Naive B cell (primary cell): ENCODE data around the gene COL9A1. TPM values are rescaled to one million over a fixed set of nuclear protein-coding genes. Genes with fewer than 3 reads are reported as not detected.

ENCODE experiments used
- ATAC-seq, 2 donors: fragments of 150-1000 bp; cut with Tn5 transposase; 2 replicates each; pipeline ENCODE4 v1.10.0; 2021; ENCODE audit warnings: low read depth in 2 of 2, mild to moderate bottlenecking in 2 of 2, moderate library complexity in 2 of 2
- DNase-seq: peaks from one replicate; pipeline ENCODE4 v3.0.0; 2022
- H3K27ac Mint-ChIP-seq, 6 donors: one replicate each; pipeline ENCODE4 v1.8.0; 2020 to 2022; ENCODE audit warnings: mild to moderate bottlenecking in 6 of 6, mixed read lengths in 6 of 6, moderate library complexity in 5 of 6, inconsistent platforms in 2 of 6
- H3K27me3 Mint-ChIP-seq, 3 donors: one replicate each; pipeline ENCODE4 v1.8.0; 2021 to 2022; ENCODE audit warnings: mixed read lengths in 3 of 3, mild to moderate bottlenecking in 1 of 3
- H3K36me3 Mint-ChIP-seq, 2 donors: one replicate each; pipeline ENCODE4 v1.8.0; 2020 to 2022; ENCODE audit warnings: mixed read lengths in 2 of 2, inconsistent platforms in 1 of 2, mild to moderate bottlenecking in 1 of 2
- H3K4me1 Mint-ChIP-seq, 3 donors: one replicate each; pipeline ENCODE4 v1.8.0; 2020 to 2022; ENCODE audit warnings: mixed read lengths in 3 of 3, inconsistent platforms in 1 of 3, mild to moderate bottlenecking in 1 of 3, moderate library complexity in 1 of 3
- H3K4me3 Mint-ChIP-seq, 8 donors: one replicate each; pipeline ENCODE4 v1.8.0; 2020 to 2022; ENCODE audit warnings: mild to moderate bottlenecking in 8 of 8, mixed read lengths in 8 of 8, moderate library complexity in 8 of 8, inconsistent platforms in 2 of 8
- H3K9me3 Mint-ChIP-seq, 7 donors: one replicate each; pipeline ENCODE4 v1.8.0; 2020 to 2022; ENCODE audit warnings: mixed read lengths in 7 of 7, mild to moderate bottlenecking in 5 of 7, inconsistent platforms in 2 of 7, moderate library complexity in 1 of 7
- polyA plus RNA-seq, 6 donors: library from polyadenylated mRNA; unstranded; fragments of 300-500 nt; fragmentation: Illumina TruSeq; gene quantifications; one replicate each; pipeline ENCODE4 v1.2.3, GENCODE V29; 2021; ENCODE audit warnings: low read depth in 6 of 6

COL9A1 gene
- polyA plus RNA-seq, 6 donors from 2014 or later = 0.12 TPM; not detected in 5

- no peaks in the 10 kb centered on the region for H3K27me3 Mint-ChIP-seq
- H3K36me3 Mint-ChIP-seq = no peaks in the 10 kb centered on the region
- no peaks in the 10 kb centered on the region for H3K9me3 Mint-ChIP-seq
- no peak for DNase-seq
- no peak overlapping the region for H3K4me3 Mint-ChIP-seq
- H3K4me1 Mint-ChIP-seq = no peaks in the 10 kb centered on the region
- ATAC-seq = no peak
- H3K27ac Mint-ChIP-seq = peak overlapping the region in 1 of 6 donors; percentile 6
Observed at GRCh38 chr6:70215460-70216108, 87.3 kb downstream of the COL9A1 start.

GRCh38 chr6:70210462-70210861 lies 92.4 kb downstream of the COL9A1 start:
- ATAC-seq = no peak
- Mint-ChIP-seq H3K27me3 (no peaks in the 10 kb centered on the region), H3K27ac (no peak overlapping the region), H3K9me3 (no peaks in the 10 kb centered on the region), H3K4me1 (no peaks in the 10 kb centered on the region), H3K36me3 (peaks cover 6 to 7% of the 10 kb centered on the region in 2 donors), H3K4me3 (no peak overlapping the region)
- no peak for DNase-seq

DNA sequence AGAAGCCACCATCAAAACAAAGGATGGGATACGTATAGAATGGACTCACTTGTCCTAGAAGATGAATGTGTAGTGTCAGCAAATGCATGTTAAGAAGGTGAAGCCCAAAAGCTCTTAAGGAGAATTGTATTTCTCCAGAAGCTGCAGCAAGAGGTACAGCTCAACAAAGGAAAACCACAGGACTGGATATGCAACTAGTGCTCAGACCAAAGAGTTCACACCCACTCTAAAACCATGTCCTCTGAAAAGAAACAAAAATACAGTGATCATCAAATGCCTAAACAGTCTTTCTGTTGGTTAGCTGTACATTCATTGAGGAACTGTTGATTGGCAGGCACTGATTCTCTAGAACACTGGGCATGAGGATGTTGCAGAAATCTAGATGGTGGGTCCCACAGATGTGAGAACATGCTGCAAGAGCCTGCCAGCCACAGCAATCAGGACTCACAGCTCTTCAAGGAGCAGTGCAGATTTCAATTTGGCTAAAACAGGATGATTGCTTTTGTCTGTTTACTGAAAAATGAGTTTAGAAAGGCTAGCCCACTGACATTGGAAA lies 94.6 kb downstream of the COL9A1 start:
- H3K27ac Mint-ChIP-seq = peak overlapping the region in 2 of 6 donors; percentile 21 to 41
- no peak for DNase-seq
- H3K9me3 Mint-ChIP-seq = no peaks in the 10 kb centered on the region
- H3K36me3 Mint-ChIP-seq = peaks cover 6 to 7% of the 10 kb centered on the region in 2 donors
- ATAC-seq = no peak
- no peaks in the 10 kb centered on the region for H3K27me3 Mint-ChIP-seq
- no peaks in the 10 kb centered on the region for H3K4me1 Mint-ChIP-seq
- no peak overlapping the region for H3K4me3 Mint-ChIP-seq

GRCh38 chr6:70198785-70199184 lies 104.1 kb downstream of the COL9A1 start:
- Mint-ChIP-seq H3K27me3 (no peaks in the 10 kb centered on the region), H3K9me3 (no peaks in the 10 kb centered on the region), H3K27ac (peak overlapping the region in 1 of 6 donors; percentile 36), H3K4me1 (no peaks in the 10 kb centered on the region), H3K36me3 (peaks cover 25 to 32% of the 10 kb centered on the region in 2 donors), H3K4me3 (no peak overlapping the region)
- DNase-seq = no peak
- no peak for ATAC-seq

- H3K36me3 Mint-ChIP-seq = peaks cover 38% of the 10 kb centered on the region in 2 donors
- no peak overlapping the region for H3K27ac Mint-ChIP-seq
Observed at GRCh38 chr6:70196531-70196930, 106.4 kb downstream of the COL9A1 start.

GRCh38 chr6:70194421-70194820 lies 108.5 kb downstream of the COL9A1 start:
- Mint-ChIP-seq H3K4me3 (no peak overlapping the region), H3K27ac (no peak overlapping the region), H3K4me1 (peaks cover 0 to 5% (median 0%) of the 10 kb centered on the region in 3 donors), H3K27me3 (no peaks in the 10 kb centered on the region), H3K36me3 (peaks cover 42 to 49% of the 10 kb centered on the region in 2 donors), H3K9me3 (no peaks in the 10 kb centered on the region)
- ATAC-seq (no peak), DNase-seq (no peak)

More at GRCh38 chr6:70196531-70196930, 106.4 kb downstream of the COL9A1 start:
- Mint-ChIP-seq H3K27me3 (no peaks in the 10 kb centered on the region), H3K9me3 (no peaks in the 10 kb centered on the region), H3K4me1 (peaks cover 0 to 5% (median 0%) of the 10 kb centered on the region in 3 donors), H3K4me3 (no peak overlapping the region)
- ATAC-seq (no peak), DNase-seq (no peak)

- Mint-ChIP-seq H3K9me3 (no peaks in the 10 kb centered on the region), H3K27ac (peak overlapping the region in 1 of 6 donors; percentile 30), H3K4me1 (peaks cover 0 to 5% (median 0%) of the 10 kb centered on the region in 3 donors), H3K4me3 (no peak overlapping the region), H3K36me3 (peaks cover 33 to 66% of the 10 kb centered on the region in 2 donors), H3K27me3 (no peaks in the 10 kb centered on the region)
- ATAC-seq = no peak
- no peak for DNase-seq
Observed at GRCh38 chr6:70188202-70188601, 114.7 kb downstream of the COL9A1 start.

DNA sequence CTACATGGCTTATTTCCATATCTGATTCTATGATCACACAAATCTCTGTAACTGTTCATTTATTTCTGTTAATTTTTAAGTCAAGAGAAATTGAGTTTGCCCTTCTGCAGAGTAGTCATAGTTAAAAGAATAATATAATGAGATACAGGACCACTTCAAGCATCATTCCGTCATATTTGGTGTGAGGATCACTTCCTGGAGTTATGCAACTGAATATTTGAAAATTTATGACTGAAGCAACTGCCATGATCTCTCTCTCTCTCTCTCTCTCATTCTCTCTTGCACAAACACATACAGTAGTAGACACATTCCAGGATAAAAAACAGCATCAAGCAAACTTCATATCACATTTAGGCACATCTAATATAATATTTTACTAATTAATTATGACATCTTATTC lies 116.4 kb downstream of the COL9A1 start:
- no peaks in the 10 kb centered on the region for H3K27me3 Mint-ChIP-seq
- H3K27ac Mint-ChIP-seq = peak overlapping the region in 2 of 6 donors; percentile 13 to 76
- no peaks in the 10 kb centered on the region for H3K4me1 Mint-ChIP-seq

DNA sequence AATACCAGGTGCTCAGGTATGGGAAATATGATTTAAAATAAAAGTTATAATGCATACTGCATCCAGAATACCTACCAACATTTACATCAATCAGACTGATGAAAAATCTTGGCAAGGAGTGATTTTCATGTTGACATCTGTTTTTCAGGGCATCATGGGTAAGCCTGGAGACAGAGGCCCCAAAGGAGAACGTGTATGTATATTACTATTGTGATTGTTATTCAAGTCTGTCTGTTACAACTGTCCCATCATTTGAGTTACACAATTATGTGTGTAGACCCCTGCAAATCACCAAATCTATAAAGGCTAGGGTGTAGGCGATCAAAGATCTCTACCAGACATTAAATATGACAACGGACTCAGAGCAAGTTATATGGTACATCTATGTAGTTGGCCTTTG lies 118.2 kb downstream of the COL9A1 start:
- DNase-seq = no peak
- Mint-ChIP-seq H3K36me3 (peaks cover 15 to 46% of the 10 kb centered on the region in 2 donors), H3K4me1 (no peaks in the 10 kb centered on the region), H3K27me3 (no peaks in the 10 kb centered on the region), H3K9me3 (no peaks in the 10 kb centered on the region), H3K4me3 (no peak overlapping the region), H3K27ac (no peak overlapping the region)
- ATAC-seq = no peak

More for the DNA sequence above, 116.4 kb downstream of the COL9A1 start:
- Mint-ChIP-seq H3K36me3 (peaks cover 26 to 57% of the 10 kb centered on the region in 2 donors), H3K4me3 (no peak overlapping the region), H3K9me3 (no peaks in the 10 kb centered on the region)
- ATAC-seq (no peak), DNase-seq (no peak)

- no peak overlapping the region for H3K4me3 Mint-ChIP-seq
- no peaks in the 10 kb centered on the region for H3K27me3 Mint-ChIP-seq
- H3K4me1 Mint-ChIP-seq = no peaks in the 10 kb centered on the region
- no peak for DNase-seq
- ATAC-seq = no peak
- peaks cover 17 to 46% of the 10 kb centered on the region in 2 donors for H3K36me3 Mint-ChIP-seq
- no peaks in the 10 kb centered on the region for H3K9me3 Mint-ChIP-seq
- H3K27ac Mint-ChIP-seq = peak overlapping the region in 2 of 6 donors; percentile 20
Observed at GRCh38 chr6:70183538-70183937, 119.3 kb downstream of the COL9A1 start.

- Mint-ChIP-seq H3K4me1 (no peaks in the 10 kb centered on the region), H3K9me3 (no peaks in the 10 kb centered on the region), H3K27me3 (no peaks in the 10 kb centered on the region), H3K27ac (no peak overlapping the region), H3K36me3 (peaks cover 23 to 43% of the 10 kb centered on the region in 2 donors), H3K4me3 (no peak overlapping the region)
- DNase-seq = no peak
- ATAC-seq = no peak
Observed at GRCh38 chr6:70180901-70181599, 121.8 kb downstream of the COL9A1 start.

- H3K36me3 Mint-ChIP-seq = peaks cover 23 to 48% of the 10 kb centered on the region in 2 donors
- DNase-seq (no peak), ATAC-seq (no peak)
- no peak overlapping the region for H3K27ac Mint-ChIP-seq
- no peaks in the 10 kb centered on the region for H3K9me3 Mint-ChIP-seq
- no peaks in the 10 kb centered on the region for H3K4me1 Mint-ChIP-seq
- H3K4me3 Mint-ChIP-seq = no peak overlapping the region
- no peaks in the 10 kb centered on the region for H3K27me3 Mint-ChIP-seq
Observed at GRCh38 chr6:70180183-70180900, 122.5 kb downstream of the COL9A1 start.

- ATAC-seq (no peak), DNase-seq (no peak)
- Mint-ChIP-seq H3K4me3 (no peak overlapping the region), H3K27me3 (no peaks in the 10 kb centered on the region), H3K36me3 (peaks cover 52 to 54% of the 10 kb centered on the region in 2 donors), H3K27ac (peak overlapping the region in 3 of 6 donors; percentile 26 to 64 (median 56)), H3K9me3 (no peaks in the 10 kb centered on the region), H3K4me1 (no peaks in the 10 kb centered on the region)
Observed at GRCh38 chr6:70176842-70177550, 125.9 kb downstream of the COL9A1 start.
